HepG2 (cell line): ENCODE data around the gene OR5I1. TPM values are rescaled to one million over a fixed set of nuclear protein-coding genes. Genes with fewer than 3 reads are reported as not detected.
"Not testable (repeated sequence)": the region's sequence is repeated elsewhere in the genome, so short reads cannot be mapped to it uniquely, and the experiment has no call there.

Experiments
- ATAC-seq: fragments of 200-7000 bp; cut with Tn5 transposase; 3 replicates; pipeline ENCODE4 v1.9.1; 2020; ENCODE audit warnings: mild to moderate bottlenecking, moderate library complexity
- BruUV-seq: library from RNA; stranded (reverse); fragments of 400-500 nt; replicated peaks from 2 replicates; lab custom pipeline; 2021; lab: Mats Ljungman, UMichigan
- CTCF ChIA-PET: fragments of 300-600 bp; formaldehyde crosslinking; extraction: SDS; loops from one replicate; lab custom pipeline; 2021; ENCODE audit warnings: low total read pairs, inconsistent platforms, low intra/inter-chr PET ratio; lab: Yijun Ruan, JAX
- POLR2A ChIA-PET: fragments of 350-600 bp; sonication (Branson Sonifier 250); formaldehyde crosslinking; loops from one replicate; lab custom pipeline; 2020; ENCODE audit warnings: antibody characterized with exemption, inconsistent platforms; lab: Yijun Ruan, JAX
- DNase-seq: peaks from one replicate; pipeline ENCODE4 v3.0.0-alpha.2; 2015; ENCODE audit warnings: low spot score
- FAIRE-seq: peaks from 3 replicates; lab custom pipeline; 2011; peaks lifted over from hg19 to GRCh38; lab: Jason Lieb, UNC
- H2AFZ ChIP-seq: one replicate; pipeline ENCODE4 v1.6.1; 2011; ENCODE audit warnings: low read length, inconsistent platforms
- H3K27ac ChIP-seq: fragments of 300-600 bp; 3 replicates; pipeline ENCODE4 v1.8.0; 2011; ENCODE audit warnings: mixed run types, mild to moderate bottlenecking, mixed read lengths, low read length, inconsistent platforms; ENCODE audit not compliant: insufficient read depth; ENCODE audit errors: extremely low read length
- H3K27me3 ChIP-seq, 2 experiments: fragments of 200-600 bp in 1 of 2; 2 replicates in 1 of 2; 3 replicates in 1 of 2; pipeline versions ENCODE4 v1.6.0 to v1.8.0; 2011; ENCODE audit warnings: low read length in 2 of 2, mild to moderate bottlenecking in 2 of 2, moderate library complexity in 2 of 2, inconsistent platforms in 1 of 2; ENCODE audit not compliant: insufficient read depth in 2 of 2, control insufficient read depth in 1 of 2
- H3K36me3 ChIP-seq, 2 experiments: fragments of 200-600 bp in 1 of 2; replicated peaks in 1 of 2; 2 replicates in 1 of 2; 3 replicates in 1 of 2; pipeline versions ENCODE4 v1.5.1 to v1.8.0; 2011; ENCODE audit warnings: low read length in 2 of 2, inconsistent platforms in 1 of 2; ENCODE audit not compliant: insufficient read depth in 2 of 2, control insufficient read depth in 1 of 2
- H3K4me1 ChIP-seq: 2 replicates; pipeline ENCODE4 v1.5.1; 2012; ENCODE audit warnings: low read length, inconsistent platforms; ENCODE audit not compliant: insufficient read depth
- H3K4me2 ChIP-seq: 2 replicates; pipeline ENCODE4 v1.6.0; 2011; ENCODE audit warnings: low read depth, low read length, inconsistent platforms
- H3K4me3 ChIP-seq, 3 experiments: fragments of 200-600 bp in 1 of 3; sonication (generic), shearing (Covaris generic) in 1 of 3; replicated peaks in 1 of 3; 2 replicates each; pipeline ENCODE4 v1.5.1; 2011 to 2016; ENCODE audit warnings: low read length in 3 of 3, inconsistent platforms in 2 of 3, low read depth in 2 of 3, mild to moderate bottlenecking in 2 of 3, control low read depth in 1 of 3, mixed read lengths in 1 of 3; ENCODE audit not compliant: insufficient read depth in 1 of 3
- H3K79me2 ChIP-seq: one replicate; pipeline ENCODE4 v1.6.1; 2011; ENCODE audit warnings: low read length, inconsistent platforms; ENCODE audit not compliant: insufficient read depth
- H3K9ac ChIP-seq: 2 replicates; pipeline ENCODE4 v1.6.0; 2011; ENCODE audit warnings: mild to moderate bottlenecking, low read depth, low read length, inconsistent platforms; ENCODE audit not compliant: insufficient read depth
- H3K9me3 ChIP-seq: 2 replicates; pipeline ENCODE4 v1.5.1; 2012; ENCODE audit warnings: mild to moderate bottlenecking, low read length
- H4K20me1 ChIP-seq: 2 replicates; pipeline ENCODE4 v1.6.0; 2011; ENCODE audit warnings: inconsistent platforms, mild to moderate bottlenecking, low read length, moderate library complexity; ENCODE audit not compliant: insufficient read depth
- CREB3 ChIP-seq: sonication (generic); formaldehyde crosslinking; IDR thresholded peaks from 2 replicates; pipeline ENCODE4 v1.5.0; 2020; ENCODE audit warnings: missing genetic modification reagents
- ELF4 ChIP-seq: sonication (generic); formaldehyde crosslinking; IDR thresholded peaks from 2 replicates; pipeline ENCODE4 v1.5.0; 2020; ENCODE audit warnings: missing genetic modification reagents, mild to moderate bottlenecking, moderate library complexity, borderline replicate concordance
- MYPOP ChIP-seq: sonication (generic); formaldehyde crosslinking; IDR thresholded peaks from 2 replicates; pipeline ENCODE4 v1.8.1; 2023; ENCODE audit warnings: mild to moderate bottlenecking, moderate library complexity, missing genetic modification reagents
- SP5 ChIP-seq: IDR thresholded peaks from 2 replicates; pipeline ENCODE4 v1.6.1; 2016; ENCODE audit warnings: low read depth, borderline replicate concordance
- ZMYM2 ChIP-seq: sonication (generic); formaldehyde crosslinking; IDR thresholded peaks from 2 replicates; pipeline ENCODE4 v1.8.0; 2022; ENCODE audit warnings: mild to moderate bottlenecking, missing genetic modification reagents
- ZNF781 ChIP-seq: sonication (generic); formaldehyde crosslinking; IDR thresholded peaks from 2 replicates; pipeline ENCODE4 v1.5.1; 2020; ENCODE audit warnings: borderline replicate concordance, mild to moderate bottlenecking, missing genetic modification reagents; ENCODE audit errors: not compliant biosample characterization
- WGBS: methylation state at CpG from one replicate; pipeline ENCODE4 v1.1.6; 2017; ENCODE audit warnings: low lambda C conversion rate; 5-methylcytosine and 5-hydroxymethylcytosine counted together
- in situ Hi-C: cut with HindIII; loops from 2 replicates; pipeline ENCODE4 v1.10.0; 2017; ENCODE audit warnings: low pct_unique_long_range_greater_than_20kb; ENCODE audit not compliant: extremely low pct_ligation_motif_present
- intact Hi-C: fragments of 100-400 bp; cut with micrococcal nuclease; formaldehyde crosslinking; loops from one replicate; pipeline ENCODE4 v1.10.0; 2022; ENCODE audit not compliant: unreplicated experiment
- polyA plus RNA-seq, 8 experiments: library from polyadenylated mRNA; depleted of rRNA in 3 of 8; stranded (reverse) in 7 of 8; unstranded in 1 of 8; fragments of >200 nt; fragmentation: Illumina TruSeq in 4 of 8; extraction: Trizol in 4 of 8; gene quantifications; 2 replicates each; pipeline versions ENCODE4 v1.2.1 to v1.2.3, GENCODE V29; 2011 to 2016; ENCODE audit warnings: low read depth in 4 of 8, missing spikeins in 1 of 8, mixed read lengths in 1 of 8; ENCODE audit not compliant: insufficient read depth in 1 of 8
- total RNA-seq, 5 experiments: library from RNA; depleted of rRNA; stranded (reverse); fragments of >200 nt; fragmentation: Illumina TruSeq; extraction: Trizol; gene quantifications; 2 replicates each; pipeline ENCODE4 v1.2.3, GENCODE V29; 2016; ENCODE audit warnings: low read depth in 1 of 5

The OR5I1 gene
- total and polyA plus RNA-seq, 2 of the 13 experiments (the other 11 are each of a cell fraction or from before 2014, with no cell fraction given), result not detected

- BruUV-seq, result no TSS peak
- 7% methylated on average over 4 of the region's 8 CpGs for WGBS
- ATAC-seq, result no peak
Observed at GRCh38 chr11:55895216-55895615, 41.0 kb downstream of the OR5I1 start.

GRCh38 chr11:55885481-55885880 lies 50.7 kb downstream of the OR5I1 start:
- H3K4me1 ChIP-seq, H3K79me2 ChIP-seq, H3K27ac ChIP-seq, FAIRE-seq, BruUV-seq, POLR2A ChIA-PET, ATAC-seq, H3K9me3 ChIP-seq, DNase-seq, H4K20me1 ChIP-seq, H3K9ac ChIP-seq, in situ Hi-C loops, H3K4me2 ChIP-seq, H3K27me3 ChIP-seq, CTCF ChIA-PET, H2AFZ ChIP-seq, H3K36me3 ChIP-seq, intact Hi-C loops, H3K4me3 ChIP-seq: not testable (repeated sequence)
- 22% methylated on average over 9 of the region's 9 CpGs for WGBS

More at GRCh38 chr11:55895216-55895615, 41.0 kb downstream of the OR5I1 start:
- DNase-seq (no peak), FAIRE-seq (no peak)
- Histone ChIP-seq H2AFZ (no peak overlapping the region), H3K9ac (no peak overlapping the region), H3K4me1 (no peaks in the 10 kb centered on the region), H3K4me2 (no peak overlapping the region), H3K27ac (no peak overlapping the region), H3K27me3 (no peaks in the 10 kb centered on the region), H3K36me3 (no peaks in the 10 kb centered on the region), H4K20me1 (no peaks in the 10 kb centered on the region), H3K9me3 (peaks cover 12% of the 10 kb centered on the region), H3K79me2 (no peaks in the 10 kb centered on the region), H3K4me3 (no peak overlapping the region)
- intact Hi-C loops, result no loop called here
- in situ Hi-C loops, result no loop called here
- ChIA-PET POLR2A (no interaction called here), CTCF (no interaction called here)
- no peak for TF ChIP-seq SP5
- no peak for TF ChIP-seq ZNF781 (CRISPR knock-in tag)
- no peak for TF ChIP-seq ZMYM2 (CRISPR knock-in tag)
- TF ChIP-seq MYPOP (CRISPR knock-in tag), result no peak
- TF ChIP-seq CREB3 (CRISPR knock-in tag), result no peak
- no peak for TF ChIP-seq ELF4 (CRISPR knock-in tag)

Other genes with a start within 250 kb of the OR5I1 start
- not detected in 2 replicates for gene OR5D13, start 163.0 kb downstream of the OR5I1 start, total RNA-seq (2016; rRNA removed; fragmentation: Illumina TruSeq; extraction: Trizol)
- not detected in 2 replicates for gene OR5D13, start 163.0 kb downstream of the OR5I1 start, polyA plus RNA-seq (2011; rRNA removed)
- gene OR5D14, start 140.8 kb downstream of the OR5I1 start, total RNA-seq (2016; rRNA removed; fragmentation: Illumina TruSeq; extraction: Trizol), result not detected in 2 replicates
- not detected in 2 replicates for gene OR5D14, start 140.8 kb downstream of the OR5I1 start, polyA plus RNA-seq (2011; rRNA removed)
- not detected in 2 replicates for gene OR5L1, start 125.0 kb downstream of the OR5I1 start, total RNA-seq (2016; rRNA removed; fragmentation: Illumina TruSeq; extraction: Trizol)
- gene OR5L1, start 125.0 kb downstream of the OR5I1 start, polyA plus RNA-seq (2011; rRNA removed), result not detected in 2 replicates
- gene OR5D18, start 116.8 kb downstream of the OR5I1 start, total RNA-seq (2016; rRNA removed; fragmentation: Illumina TruSeq; extraction: Trizol), result not detected in 2 replicates
- not detected in 2 replicates for gene OR5D18, start 116.8 kb downstream of the OR5I1 start, polyA plus RNA-seq (2011; rRNA removed)
- gene OR5L2, start 109.2 kb downstream of the OR5I1 start, total RNA-seq (2016; rRNA removed; fragmentation: Illumina TruSeq; extraction: Trizol), result not detected in 2 replicates
- not detected in 2 replicates for gene OR5L2, start 109.2 kb downstream of the OR5I1 start, polyA plus RNA-seq (2011; rRNA removed)
- not detected in 2 replicates for gene OR5D16, start 97.6 kb downstream of the OR5I1 start, total RNA-seq (2016; rRNA removed; fragmentation: Illumina TruSeq; extraction: Trizol)
- gene OR5D16, start 97.6 kb downstream of the OR5I1 start, polyA plus RNA-seq (2011; rRNA removed), result not detected in 2 replicates
- gene TRIM51, start 53.1 kb downstream of the OR5I1 start, total RNA-seq (2016; rRNA removed; fragmentation: Illumina TruSeq; extraction: Trizol), result not detected in 2 replicates
- gene TRIM51, start 53.1 kb downstream of the OR5I1 start, polyA plus RNA-seq (2011; rRNA removed), result not detected in 2 replicates
- gene OR5W2, start 21.8 kb downstream of the OR5I1 start, total RNA-seq (2016; rRNA removed; fragmentation: Illumina TruSeq; extraction: Trizol), result not detected in 2 replicates
- not detected in 2 replicates for gene OR5W2, start 21.8 kb downstream of the OR5I1 start, polyA plus RNA-seq (2011; rRNA removed)
- gene OR10AG1, start 33.5 kb upstream of the OR5I1 start, total RNA-seq (2016; rRNA removed; fragmentation: Illumina TruSeq; extraction: Trizol), result not detected in 2 replicates
- gene OR10AG1, start 33.5 kb upstream of the OR5I1 start, polyA plus RNA-seq (2011; rRNA removed), result not detected in 2 replicates
- gene OR5F1, start 58.2 kb upstream of the OR5I1 start, total RNA-seq (2016; rRNA removed; fragmentation: Illumina TruSeq; extraction: Trizol), result not detected in 2 replicates
- gene OR5F1, start 58.2 kb upstream of the OR5I1 start, polyA plus RNA-seq (2011; rRNA removed), result not detected in 2 replicates
- not detected in 2 replicates for gene OR5AS1, start 91.3 kb upstream of the OR5I1 start, total RNA-seq (2016; rRNA removed; fragmentation: Illumina TruSeq; extraction: Trizol)
- gene OR5AS1, start 91.3 kb upstream of the OR5I1 start, polyA plus RNA-seq (2011; rRNA removed), result not detected in 2 replicates
- gene OR8I2, start 156.9 kb upstream of the OR5I1 start, total RNA-seq (2016; rRNA removed; fragmentation: Illumina TruSeq; extraction: Trizol), result not detected in 2 replicates
- not detected in 2 replicates for gene OR8I2, start 156.9 kb upstream of the OR5I1 start, polyA plus RNA-seq (2011; rRNA removed)
- gene OR8H2, start 167.3 kb upstream of the OR5I1 start, total RNA-seq (2016; rRNA removed; fragmentation: Illumina TruSeq; extraction: Trizol), result not detected in 2 replicates
- gene OR8H2, start 167.3 kb upstream of the OR5I1 start, polyA plus RNA-seq (2011; rRNA removed), result not detected in 2 replicates
- gene OR8H3, start 186.0 kb upstream of the OR5I1 start, total RNA-seq (2016; rRNA removed; fragmentation: Illumina TruSeq; extraction: Trizol), result not detected in 2 replicates
- gene OR8H3, start 186.0 kb upstream of the OR5I1 start, polyA plus RNA-seq (2011; rRNA removed), result not detected in 2 replicates
- gene OR8J3, start 203.8 kb upstream of the OR5I1 start, total RNA-seq (2016; rRNA removed; fragmentation: Illumina TruSeq; extraction: Trizol), result not detected in 2 replicates
- gene OR8J3, start 203.8 kb upstream of the OR5I1 start, polyA plus RNA-seq (2011; rRNA removed), result not detected in 2 replicates
- not detected in 2 replicates for gene OR8K5, start 223.9 kb upstream of the OR5I1 start, total RNA-seq (2016; rRNA removed; fragmentation: Illumina TruSeq; extraction: Trizol)
- gene OR8K5, start 223.9 kb upstream of the OR5I1 start, polyA plus RNA-seq (2011; rRNA removed), result not detected in 2 replicates
- not detected in 2 replicates for gene OR5J2, start 240.2 kb upstream of the OR5I1 start, total RNA-seq (2016; rRNA removed; fragmentation: Illumina TruSeq; extraction: Trizol)
- not detected in 2 replicates for gene OR5J2, start 240.2 kb upstream of the OR5I1 start, polyA plus RNA-seq (2011; rRNA removed)